NCI-H82 treated with DMSO at 0.1 percent for 48 hours (cell line): ENCODE results near the gene MYH10.
"Not testable (repeated sequence)": the region's sequence is repeated elsewhere in the genome, so short reads cannot be mapped to it uniquely, and the experiment has no call there.

ENCODE experiments used
- DNase-seq: peaks from one replicate; lab custom pipeline; 2025; ENCODE audit not compliant: unreplicated experiment; lab: John Stamatoyannopoulos, UW

The MYH10 gene

DNA sequence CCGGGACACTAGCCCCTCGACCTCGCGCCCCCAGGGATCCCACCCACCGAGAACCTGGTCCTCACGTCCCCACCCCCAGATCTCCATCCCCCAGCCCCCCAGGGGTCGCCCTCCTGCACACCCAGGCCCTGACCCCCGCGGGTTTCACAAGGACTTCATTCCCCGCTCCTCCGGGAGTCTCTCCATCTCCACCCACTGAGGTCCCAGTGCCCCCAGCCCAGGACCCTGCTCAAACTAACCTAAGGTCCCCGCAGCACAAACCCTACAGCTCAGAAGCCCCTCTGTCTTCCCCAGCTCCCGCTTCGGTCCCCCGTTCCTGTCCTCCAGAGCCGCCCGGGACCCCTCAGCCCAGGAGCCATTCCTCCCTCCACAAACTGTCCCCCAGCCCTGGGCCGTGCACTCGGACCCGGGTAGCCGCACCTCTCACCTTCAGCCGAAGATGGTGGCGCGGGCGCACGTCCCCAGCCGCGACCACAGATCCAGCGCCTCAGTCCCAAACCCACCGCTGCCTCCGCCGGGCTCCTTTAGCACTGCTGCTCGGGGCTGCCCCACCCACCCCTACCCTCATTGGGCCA, at the start of gene MYH10:
MYH10 (minus strand) TSS at position 499 of the 575 bp plus-strand sequence. CDS start 7,479 bp downstream, outside the sequence.
- DNase-seq: no peak

GRCh38 chr17:8679126-8679525, 48.6 kb upstream of the MYH10 start:
- no peak for DNase-seq

GRCh38 chr17:8675306-8675705, 44.8 kb upstream of the MYH10 start:
- no peak for DNase-seq

DNA sequence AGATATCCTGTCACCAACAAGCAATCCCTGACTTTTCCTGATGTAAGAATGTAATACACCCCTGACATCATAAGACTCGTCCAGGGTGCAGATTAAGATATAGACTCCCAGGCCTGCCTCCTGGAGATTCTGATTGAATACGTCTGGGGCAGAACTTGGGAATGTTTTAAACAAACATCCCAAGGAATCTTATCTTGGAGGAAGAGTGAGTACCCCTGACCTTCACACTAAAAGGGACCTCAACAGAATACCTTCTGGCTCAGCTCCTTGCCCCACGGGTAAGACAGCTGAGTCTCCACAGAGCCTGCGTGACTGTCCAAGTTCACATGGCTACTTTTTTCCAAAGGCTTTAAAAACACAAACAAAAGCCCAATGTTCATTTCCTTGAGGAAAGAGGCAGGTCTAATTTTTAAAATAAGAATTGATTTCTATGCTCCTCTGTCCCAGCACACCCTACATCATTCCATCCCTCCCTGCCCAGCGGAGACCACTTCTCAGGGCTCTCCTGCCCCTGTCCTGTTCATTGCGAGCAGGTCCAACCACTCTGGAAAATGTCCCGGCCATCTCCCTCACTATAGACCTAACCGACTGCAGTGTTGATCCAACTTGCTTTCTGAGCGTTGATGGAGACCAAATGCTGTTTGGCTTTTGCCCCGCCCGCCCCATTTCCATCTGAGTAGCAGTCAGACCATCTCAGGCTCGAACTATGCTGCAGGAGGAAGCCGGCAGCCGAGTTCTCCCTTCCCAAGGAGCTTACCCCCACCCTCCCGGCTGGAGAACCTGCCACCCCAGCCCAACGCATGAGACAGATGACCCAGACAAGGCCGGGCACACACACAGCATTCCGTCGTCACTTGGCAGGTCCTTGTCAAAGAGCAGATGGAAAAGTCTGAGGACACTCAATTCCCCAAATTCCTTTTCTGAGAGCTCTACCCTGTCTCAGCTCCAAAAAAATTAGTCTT, 44.1 kb upstream of the MYH10 start:
- no peak for DNase-seq

GRCh38 chr17:8673612-8674011, 43.1 kb upstream of the MYH10 start:
- no peak for DNase-seq

- no peak for DNase-seq
Observed at GRCh38 chr17:8672326-8672725, 41.8 kb upstream of the MYH10 start.

DNA sequence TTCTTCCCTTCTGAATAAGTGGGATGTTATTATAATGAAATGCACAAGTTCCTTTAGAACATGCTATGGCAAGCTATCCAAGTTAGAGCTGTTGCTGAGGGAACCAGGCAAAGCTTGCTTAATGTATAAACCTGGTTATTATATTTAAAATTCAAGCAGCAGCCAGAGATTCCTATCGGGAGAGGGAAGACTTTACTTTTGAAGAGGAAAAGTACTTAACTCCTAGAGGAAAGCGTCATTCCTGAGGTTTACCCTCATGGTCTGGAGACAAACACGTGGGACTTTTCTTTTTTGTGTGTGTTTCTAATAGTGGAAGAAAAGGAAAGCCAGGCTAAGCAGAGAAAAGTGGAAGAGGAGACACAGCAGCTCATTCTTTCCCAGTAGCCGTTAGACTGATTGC, 39.9 kb upstream of the MYH10 start:
- no peak for DNase-seq

DNA sequence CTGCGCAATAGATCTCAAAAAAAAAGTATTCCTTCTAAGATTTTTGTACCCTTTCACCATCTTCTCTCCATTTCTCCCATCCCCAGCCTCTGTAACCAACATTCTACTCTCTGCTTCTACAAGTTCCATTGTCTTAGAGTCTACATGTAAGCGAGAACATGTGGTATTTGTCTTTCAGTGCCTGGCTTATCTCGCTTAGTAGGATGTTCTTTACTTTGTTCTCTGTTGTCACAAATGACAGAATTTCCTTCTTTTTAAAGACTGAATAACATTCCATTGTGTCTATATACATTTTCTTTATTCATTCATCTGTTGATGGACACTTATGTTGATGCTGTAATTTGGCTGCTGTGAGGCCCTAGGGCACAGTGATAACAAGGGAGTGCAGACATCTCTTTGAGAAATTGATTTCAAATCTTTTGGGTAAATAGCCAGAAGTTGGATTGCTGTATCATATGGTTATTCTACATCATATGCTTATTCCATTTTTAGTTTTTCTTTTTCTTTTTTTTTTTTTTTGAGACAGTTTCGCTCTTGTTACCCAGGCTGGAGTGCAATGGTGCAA, 37.7 kb upstream of the MYH10 start:
- DNase-seq: no peak

DNA sequence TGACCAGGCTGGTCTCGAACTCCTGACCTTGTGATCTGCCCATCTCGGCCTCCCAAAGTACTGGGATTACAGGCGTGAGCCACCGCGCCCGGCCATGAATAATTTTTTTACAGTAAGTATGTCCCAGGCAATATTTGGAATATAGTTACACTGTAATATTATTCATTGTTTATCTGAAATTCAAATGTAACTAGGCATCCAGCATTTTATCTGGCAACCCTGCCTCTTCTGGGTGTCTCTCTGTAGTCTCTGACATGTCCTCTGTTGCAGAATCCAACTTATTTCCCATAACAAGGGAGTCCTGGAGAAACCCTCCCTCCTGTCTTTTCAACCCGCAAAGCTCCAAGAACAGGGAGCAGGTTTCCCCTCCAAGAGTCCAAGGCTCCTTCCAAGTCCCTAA, 36.9 kb upstream of the MYH10 start:
- no peak for DNase-seq

GRCh38 chr17:8665684-8666083, 35.2 kb upstream of the MYH10 start:
- no peak for DNase-seq

DNA sequence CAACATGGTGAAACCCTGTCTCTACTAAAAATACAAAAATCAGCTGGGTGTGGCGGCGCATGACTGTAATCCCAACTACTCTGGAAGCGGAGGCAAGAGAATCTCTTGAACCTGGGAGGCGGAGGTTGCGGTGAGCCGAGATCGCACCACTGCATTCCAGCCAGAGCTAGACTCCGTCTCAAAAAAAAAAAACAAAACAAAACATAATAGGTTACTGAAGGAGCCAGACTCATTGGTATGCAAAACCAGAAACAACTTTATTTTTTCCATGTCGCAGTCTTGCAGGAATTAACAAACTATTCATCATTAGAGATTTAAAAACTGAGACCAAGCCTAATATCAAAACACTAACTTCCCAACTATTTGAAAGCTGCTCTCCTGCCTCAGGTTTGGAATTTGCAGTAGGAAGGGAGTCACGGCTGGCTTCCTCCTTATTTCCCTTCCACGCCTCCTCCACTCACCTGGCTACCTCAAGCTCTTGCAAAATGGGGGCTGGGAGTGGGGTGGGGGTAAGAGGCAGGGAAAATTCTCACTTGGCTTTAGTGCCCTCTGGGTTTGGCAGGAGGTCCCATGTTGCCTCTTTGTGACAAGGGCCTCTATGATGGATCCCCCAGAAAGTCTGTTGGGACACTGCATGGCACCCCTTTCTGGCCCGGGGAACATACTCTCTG, 34.1 kb upstream of the MYH10 start:
- no peak for DNase-seq

DNA sequence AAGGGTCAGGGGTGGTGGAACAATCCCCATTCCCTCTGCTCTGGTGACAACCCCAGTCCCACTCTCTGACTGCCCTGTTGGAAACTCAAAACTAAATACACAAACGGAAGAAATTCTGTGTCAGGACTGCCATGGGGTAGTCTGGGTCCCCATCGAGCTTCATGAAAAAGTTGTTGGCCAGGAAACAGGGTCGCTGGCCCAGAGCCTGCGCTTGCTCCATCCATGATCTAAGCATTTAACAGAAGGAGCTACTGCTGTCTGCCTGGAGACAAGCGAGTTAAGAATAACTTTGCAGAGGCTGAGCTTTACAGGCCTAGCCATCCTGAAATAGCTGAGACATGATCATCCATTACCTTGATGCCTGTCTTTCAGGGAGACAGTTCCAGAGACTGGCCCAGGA, 32.4 kb upstream of the MYH10 start:
- no peak for DNase-seq

DNA sequence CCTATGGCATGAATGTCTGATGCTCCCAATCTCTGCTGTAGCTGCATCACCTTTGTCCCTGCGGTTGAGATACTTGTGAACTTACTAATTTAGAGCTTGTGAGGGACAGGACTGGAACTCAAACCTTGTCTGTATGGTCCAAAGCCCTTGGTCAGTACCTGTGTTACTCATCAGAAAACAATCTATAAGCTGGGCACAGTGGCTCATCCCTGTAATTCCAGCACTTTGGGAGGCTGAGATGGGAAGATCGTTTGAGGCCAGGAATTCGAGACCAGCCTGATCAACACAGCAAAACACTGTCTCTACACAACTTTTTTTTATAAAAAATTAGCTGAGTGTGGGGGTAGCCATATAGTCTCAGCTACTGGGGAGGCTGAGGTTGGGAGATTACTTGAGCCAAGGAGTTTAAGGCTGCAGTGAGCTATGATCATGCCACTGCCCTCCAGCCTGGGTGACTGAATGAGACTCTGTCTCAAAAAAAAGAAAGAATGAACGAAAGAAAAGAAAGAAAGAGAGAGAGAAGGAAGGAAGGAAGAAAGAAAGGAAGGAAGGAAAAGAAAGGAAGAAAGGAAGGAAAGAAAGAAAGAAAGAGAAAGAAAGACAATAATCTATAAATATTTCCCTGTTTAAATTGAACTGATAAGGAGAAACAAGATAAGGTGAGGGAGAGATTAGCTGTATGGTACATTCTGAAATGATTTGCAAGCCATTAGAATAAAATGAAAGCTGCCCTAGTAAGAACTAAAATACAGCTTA, 31.7 kb upstream of the MYH10 start:
- no peak for DNase-seq

DNA sequence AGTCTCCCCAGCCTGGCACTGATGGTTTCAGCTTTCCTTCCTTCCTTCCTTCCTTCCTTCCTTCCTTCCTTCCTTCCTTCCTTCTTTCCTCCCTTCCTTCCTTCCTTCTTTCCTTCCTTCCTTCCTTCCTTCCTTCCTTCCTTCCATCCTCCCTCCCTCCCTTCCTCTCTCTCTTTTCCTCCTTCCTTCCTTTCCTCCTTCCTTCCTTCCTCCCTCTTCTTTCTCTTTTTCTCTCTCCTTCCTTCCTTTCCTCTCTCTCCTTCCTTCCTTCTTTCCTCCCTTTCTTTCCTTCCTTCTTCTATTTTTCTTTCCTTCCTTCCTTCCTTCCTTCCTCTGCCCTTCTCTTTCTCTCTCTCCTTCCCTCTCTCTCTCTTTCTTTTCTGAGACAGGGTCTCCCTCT, 30.2 kb upstream of the MYH10 start:
- DNase-seq: not testable (repeated sequence)

DNA sequence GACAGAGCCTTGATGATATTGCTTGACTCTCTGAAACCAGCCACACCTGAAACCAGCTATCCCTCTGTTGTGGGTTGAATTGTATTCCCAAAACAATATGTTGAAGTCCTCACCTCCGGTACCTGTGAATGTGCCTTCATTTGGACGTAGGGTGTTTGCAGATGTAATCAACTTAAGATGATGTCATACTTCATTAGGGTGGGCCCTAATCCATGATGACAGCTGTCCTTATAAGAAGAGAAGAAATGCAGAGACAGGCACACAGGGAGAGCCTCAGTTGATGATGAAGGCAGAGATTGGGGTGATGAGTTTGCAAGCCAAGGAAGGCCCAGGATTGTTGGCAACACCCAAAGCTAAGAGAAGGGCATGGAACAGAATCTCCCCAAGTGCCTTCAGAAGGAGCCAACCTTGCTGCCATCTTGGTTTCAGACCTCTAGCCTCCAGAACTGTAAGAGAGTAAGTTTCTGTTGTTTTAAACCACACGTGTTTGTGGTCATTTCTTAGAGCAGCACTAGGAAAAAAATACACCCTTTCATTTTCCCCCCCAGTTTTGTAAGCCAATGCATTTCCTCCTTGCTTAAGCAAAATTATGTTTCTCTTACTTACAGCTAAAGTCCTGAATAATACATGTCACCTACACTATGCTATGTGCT, 29.4 kb upstream of the MYH10 start:
- no peak for DNase-seq

DNA sequence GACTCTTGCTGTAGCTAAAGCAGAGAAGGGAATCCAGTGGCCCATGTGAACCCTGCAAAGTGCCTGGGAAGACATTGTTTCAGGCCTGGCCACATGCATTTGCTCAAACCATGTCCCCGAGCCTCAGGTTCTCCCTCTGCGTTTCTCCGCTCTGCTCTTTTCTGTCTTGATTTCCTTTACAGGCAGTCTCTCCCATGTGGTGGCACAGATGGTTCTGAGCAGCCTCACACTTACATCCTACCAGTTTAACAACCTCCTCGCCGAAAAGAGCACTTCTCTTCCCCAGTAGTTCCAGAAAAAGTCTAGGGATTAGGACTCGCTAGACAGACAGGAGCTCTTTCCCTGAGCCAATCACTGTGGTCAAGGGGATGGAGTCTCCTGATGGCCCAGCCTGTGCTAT, 28.3 kb upstream of the MYH10 start:
- no peak for DNase-seq

- DNase-seq: no peak
Observed at GRCh38 chr17:8656693-8657092, 26.2 kb upstream of the MYH10 start.

GRCh38 chr17:8654822-8655221, 24.3 kb upstream of the MYH10 start:
- no peak for DNase-seq

DNA sequence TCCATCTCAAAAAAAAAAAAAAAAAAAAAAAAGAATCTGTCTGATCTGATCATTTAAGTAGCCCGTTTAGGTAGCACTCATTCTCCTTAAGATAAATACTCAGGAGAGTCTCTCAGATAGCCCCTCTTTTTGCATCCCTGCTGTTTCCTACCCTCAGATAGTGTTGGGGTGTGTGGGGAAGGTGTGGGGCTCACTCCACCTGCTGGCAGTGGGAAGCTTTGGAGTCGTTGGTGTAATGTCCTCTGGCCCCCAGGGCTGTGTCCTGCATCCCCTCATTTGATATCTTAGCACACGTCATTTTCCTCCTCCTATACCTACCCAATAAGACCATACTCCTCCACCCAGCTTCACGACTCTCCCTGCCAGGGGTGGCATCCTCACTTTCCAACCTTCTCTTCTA, 20.5 kb upstream of the MYH10 start:
- DNase-seq: no peak

GRCh38 chr17:8650119-8650499, 19.6 kb upstream of the MYH10 start:
- no peak for DNase-seq
